PC-3 (cell line): ENCODE measurements around the gene ADORA1. TPM values are rescaled to one million over a fixed set of nuclear protein-coding genes. Genes with fewer than 3 reads are reported as not detected.

Experiments used
- ATAC-seq: fragments of 200-7000 bp; cut with Tn5 transposase; 2 replicates; pipeline ENCODE4 v1.9.1; 2020; ENCODE audit warnings: mild to moderate bottlenecking, moderate library complexity
- BruUV-seq: library from RNA; stranded (reverse); fragments of 400-500 nt; replicated peaks from 2 replicates; lab custom pipeline; 2021; lab: Mats Ljungman, UMichigan
- CTCF ChIA-PET: fragments of 300-600 bp; sonication (Branson Sonifier 250); formaldehyde crosslinking; loops from one replicate; lab custom pipeline; 2022; ENCODE audit warnings: antibody characterized with exemption; lab: Charles Lee
- POLR2A ChIA-PET: fragments of 300-600 bp; sonication (Branson Sonifier 250); formaldehyde crosslinking; loops from one replicate; lab custom pipeline; 2022; ENCODE audit warnings: antibody characterized with exemption; ENCODE audit not compliant: unreplicated experiment; lab: Charles Lee
- DNase-seq: peaks from one replicate; pipeline ENCODE4 v3.0.0-alpha.2; 2015
- H2AFZ ChIP-seq: fragments of 300-600 bp; sonication (generic); 2 replicates; pipeline ENCODE4 v1.6.0; 2016; ENCODE audit warnings: antibody characterized with exemption, low read length
- H3F3A ChIP-seq: fragments of 300-600 bp; sonication (generic); one replicate; pipeline ENCODE4 v1.6.0; 2017; ENCODE audit warnings: antibody characterized with exemption, low read length, control low read depth, mild to moderate bottlenecking; ENCODE audit not compliant: unreplicated experiment
- H3K27ac ChIP-seq: fragments of 300-600 bp; sonication (generic); 2 replicates; pipeline ENCODE4 v1.5.1; 2016; ENCODE audit warnings: mild to moderate bottlenecking, low read length
- H3K27me3 ChIP-seq: fragments of 300-600 bp; sonication (generic); 2 replicates; pipeline ENCODE4 v1.6.1; 2016; ENCODE audit warnings: low read length, mixed read lengths
- H3K36me3 ChIP-seq: fragments of 300-600 bp; sonication (generic); 2 replicates; pipeline ENCODE4 v1.6.1; 2016; ENCODE audit warnings: low read depth, mixed run types, low read length, mixed read lengths
- H3K4me1 ChIP-seq: fragments of 300-600 bp; sonication (generic); 2 replicates; pipeline ENCODE4 v1.5.1; 2016; ENCODE audit warnings: low read length; ENCODE audit not compliant: insufficient read depth
- H3K4me2 ChIP-seq: fragments of 300-600 bp; sonication (generic); 2 replicates; pipeline ENCODE4 v1.6.0; 2016; ENCODE audit warnings: low read length
- H3K4me3 ChIP-seq: fragments of 300-600 bp; sonication (generic); 2 replicates; pipeline ENCODE4 v1.5.1; 2016; ENCODE audit warnings: mild to moderate bottlenecking, low read length, mixed read lengths
- H3K79me2 ChIP-seq: fragments of 300-600 bp; sonication (generic); 2 replicates; pipeline ENCODE4 v1.6.1; 2017; ENCODE audit warnings: low read length, mixed read lengths
- H3K9ac ChIP-seq: fragments of 300-600 bp; sonication (generic); 2 replicates; pipeline ENCODE4 v1.6.0; 2016; ENCODE audit warnings: mild to moderate bottlenecking, low read length
- H3K9me2 ChIP-seq: fragments of 300-600 bp; sonication (generic); replicated peaks from 2 replicates; pipeline ENCODE4 v1.6.1; 2016; ENCODE audit warnings: mixed run types, low read length, mixed read lengths
- H3K9me3 ChIP-seq: fragments of 300-600 bp; sonication (generic); 2 replicates; pipeline ENCODE4 v1.6.1; 2016; ENCODE audit warnings: low read length, mixed read lengths
- H4K20me1 ChIP-seq: fragments of 300-600 bp; sonication (generic); 2 replicates; pipeline ENCODE4 v1.6.1; 2016; ENCODE audit warnings: low read length, mixed read lengths
- EZH2 ChIP-seq: fragments of 300-600 bp; sonication (generic); IDR thresholded peaks from one replicate; pipeline ENCODE4 v1.6.1; 2017; ENCODE audit warnings: antibody characterized with exemption, mild to moderate bottlenecking, low read length; ENCODE audit not compliant: unreplicated experiment
- EZH2phosphoT487 ChIP-seq: fragments of 300-600 bp; sonication (generic); IDR thresholded peaks from 2 replicates; pipeline ENCODE4 v1.6.1; 2018; ENCODE audit warnings: mild to moderate bottlenecking, antibody characterized with exemption, low read length, borderline replicate concordance
- intact Hi-C: fragments of 100-400 bp; cut with micrococcal nuclease; formaldehyde crosslinking; loops from 2 replicates; pipeline ENCODE4 v1.9.0; 2023
- total RNA-seq: library from RNA; depleted of rRNA; stranded (reverse); fragments of >200 nt; gene quantifications from 2 replicates; pipeline ENCODE4 v1.2.3, GENCODE V29; 2014
- TF ChIP-seq, protein P1 (sequence below): fragments of 300-600 bp; sonication (generic); conservative IDR thresholded peaks from 2 replicates; pipeline ENCODE4 v1.5.1; 2017; ENCODE audit warnings: antibody characterized with exemption, low read depth, mild to moderate bottlenecking, low read length

Gene ADORA1
- total RNA-seq, 1 experiment from 2014 or later = 1.4 TPM

DNA sequence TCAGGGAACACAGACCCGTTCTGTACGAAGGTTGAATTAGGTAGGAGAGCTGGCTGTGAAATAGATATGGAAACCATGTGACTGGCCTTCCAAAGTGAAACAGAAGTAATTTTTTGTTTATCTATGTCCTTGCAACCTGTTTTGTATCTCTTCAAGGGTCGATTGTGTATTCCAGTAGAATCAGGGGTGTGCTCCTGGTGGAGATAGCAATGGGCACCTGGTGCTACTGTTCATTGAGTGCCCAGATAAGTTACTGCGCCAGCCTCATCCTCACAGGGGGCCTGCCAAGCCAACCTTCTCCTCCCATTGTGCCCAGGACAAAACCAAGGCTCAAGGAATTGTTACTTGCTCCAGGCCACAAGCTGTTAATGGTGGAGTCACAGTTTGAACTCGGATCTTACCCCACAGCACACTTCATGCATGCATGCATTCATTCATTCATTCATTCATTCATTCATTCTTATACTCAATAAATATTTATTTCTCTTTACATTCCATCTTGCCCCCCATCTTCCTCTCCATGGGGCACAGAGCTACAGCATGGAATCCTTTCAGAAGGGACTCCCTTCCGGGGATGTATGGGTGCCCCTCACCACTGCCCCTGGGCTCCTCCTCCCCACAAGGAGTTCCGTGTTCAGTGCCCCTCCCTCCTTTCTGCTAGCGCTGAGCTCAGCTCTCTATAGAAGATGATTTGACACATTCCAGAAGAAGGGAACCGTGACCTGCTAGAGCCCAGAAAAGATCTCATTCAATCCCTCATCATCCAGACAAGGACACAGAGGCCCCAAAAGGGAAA, 24.0 kb downstream of the ADORA1 start:
- peaks cover 4% of the 10 kb centered on the region for H3F3A ChIP-seq
- peaks cover 39% of the 10 kb centered on the region for H3K4me1 ChIP-seq
- BruUV-seq = no TSS peak
- no peaks in the 10 kb centered on the region for H3K9me2 ChIP-seq
- intact Hi-C loops = no loop called here
- 0 out of 2 replicates have a peak overlapping the region, but pooled peaks have one; percentile 5 for H3K4me2 ChIP-seq
- no peak for DNase-seq
- no peak overlapping the region for H3K4me3 ChIP-seq
- no peak overlapping the region for H3K9ac ChIP-seq
- no peak for TF ChIP-seq EZH2
- TF ChIP-seq, protein P1, sequence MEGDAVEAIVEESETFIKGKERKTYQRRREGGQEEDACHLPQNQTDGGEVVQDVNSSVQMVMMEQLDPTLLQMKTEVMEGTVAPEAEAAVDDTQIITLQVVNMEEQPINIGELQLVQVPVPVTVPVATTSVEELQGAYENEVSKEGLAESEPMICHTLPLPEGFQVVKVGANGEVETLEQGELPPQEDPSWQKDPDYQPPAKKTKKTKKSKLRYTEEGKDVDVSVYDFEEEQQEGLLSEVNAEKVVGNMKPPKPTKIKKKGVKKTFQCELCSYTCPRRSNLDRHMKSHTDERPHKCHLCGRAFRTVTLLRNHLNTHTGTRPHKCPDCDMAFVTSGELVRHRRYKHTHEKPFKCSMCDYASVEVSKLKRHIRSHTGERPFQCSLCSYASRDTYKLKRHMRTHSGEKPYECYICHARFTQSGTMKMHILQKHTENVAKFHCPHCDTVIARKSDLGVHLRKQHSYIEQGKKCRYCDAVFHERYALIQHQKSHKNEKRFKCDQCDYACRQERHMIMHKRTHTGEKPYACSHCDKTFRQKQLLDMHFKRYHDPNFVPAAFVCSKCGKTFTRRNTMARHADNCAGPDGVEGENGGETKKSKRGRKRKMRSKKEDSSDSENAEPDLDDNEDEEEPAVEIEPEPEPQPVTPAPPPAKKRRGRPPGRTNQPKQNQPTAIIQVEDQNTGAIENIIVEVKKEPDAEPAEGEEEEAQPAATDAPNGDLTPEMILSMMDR = no peak
- no peak for TF ChIP-seq EZH2phosphoT487
- CTCF ChIA-PET = no interaction called here
- POLR2A ChIA-PET = no interaction called here
- H3K36me3 ChIP-seq = no peaks in the 10 kb centered on the region
- H3K79me2 ChIP-seq = no peaks in the 10 kb centered on the region
- no peaks in the 10 kb centered on the region for H3K27me3 ChIP-seq
- H2AFZ ChIP-seq = no peak overlapping the region
- ATAC-seq = no peak
- no peaks in the 10 kb centered on the region for H4K20me1 ChIP-seq
- H3K9me3 ChIP-seq = no peaks in the 10 kb centered on the region
- 0 out of 2 replicates have a peak overlapping the region, but pooled peaks have one; percentile 17 for H3K27ac ChIP-seq

DNA sequence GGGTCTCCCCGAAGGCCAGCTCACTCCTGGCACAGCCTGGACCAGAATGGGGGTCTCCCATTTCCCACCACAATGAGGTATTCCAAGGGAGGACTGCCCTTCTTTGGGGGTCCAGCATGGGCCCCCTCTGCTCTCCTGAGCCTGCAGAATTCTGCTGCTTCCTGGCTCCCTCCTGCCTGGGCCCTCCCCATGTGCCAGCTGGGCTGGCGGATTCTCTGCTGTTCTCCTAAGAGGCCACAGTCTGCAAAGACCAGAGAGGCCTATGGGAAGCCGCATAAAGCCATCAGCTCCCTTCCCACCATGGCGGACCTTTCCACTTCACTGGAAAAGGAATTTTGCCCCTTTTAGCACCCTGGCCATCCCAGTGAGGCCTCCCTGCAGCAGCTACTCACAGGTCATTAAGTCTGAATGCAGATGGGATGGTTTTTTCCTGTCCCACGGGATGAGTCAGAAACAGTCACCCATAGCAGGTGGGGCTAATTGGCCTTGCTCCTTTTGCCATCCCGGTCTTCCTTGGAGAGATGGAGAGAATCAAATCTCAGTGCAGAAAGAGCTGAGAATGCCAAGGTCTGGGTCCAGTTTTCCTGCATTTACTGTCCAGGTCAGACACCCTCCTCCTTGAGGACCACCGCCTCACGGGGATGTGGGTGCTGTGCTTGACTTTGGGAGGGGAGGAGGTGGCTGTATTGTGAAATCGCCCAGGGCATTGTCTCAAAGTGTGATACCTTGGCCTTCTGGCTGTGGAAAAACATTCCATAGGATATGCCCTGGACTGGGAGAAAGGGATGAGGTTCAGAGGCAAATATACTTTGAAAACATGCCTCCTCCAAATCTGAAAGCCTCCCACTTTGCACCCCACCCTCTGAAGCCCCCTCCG, 24.9 kb downstream of the ADORA1 start:
- H2AFZ ChIP-seq = no peak overlapping the region
- BruUV-seq = no TSS peak
- H3K4me1 ChIP-seq = peaks cover 42% of the 10 kb centered on the region
- no peaks in the 10 kb centered on the region for H3K9me3 ChIP-seq
- TF ChIP-seq EZH2phosphoT487 (no peak), EZH2 (no peak)
- TF ChIP-seq, protein P1 = no peak
- no peaks in the 10 kb centered on the region for H3K9me2 ChIP-seq
- H3K9ac ChIP-seq = no peak overlapping the region
- peak overlapping the region; percentile 64 for H3K27ac ChIP-seq
- H3K79me2 ChIP-seq = no peaks in the 10 kb centered on the region
- H3K36me3 ChIP-seq = no peaks in the 10 kb centered on the region
- ATAC-seq (peak; percentile 76), DNase-seq (peak; percentile 82)
- no peaks in the 10 kb centered on the region for H4K20me1 ChIP-seq
- peak overlapping the region; percentile 52 for H3K4me2 ChIP-seq
- no peak overlapping the region for H3K4me3 ChIP-seq
- POLR2A ChIA-PET = interaction anchor here (0.6 kb wide), 1 partner anchor 117 kb away, joined by 4 read pairs; no protein-coding TSS in a partner anchor
- peaks cover 4% of the 10 kb centered on the region for H3F3A ChIP-seq
- CTCF ChIA-PET = interaction anchor here (0.5 kb wide), 1 partner anchor 113 kb away, joined by 4 read pairs; no protein-coding TSS in a partner anchor
- intact Hi-C loops = no loop called here
- H3K27me3 ChIP-seq = no peaks in the 10 kb centered on the region
